Right forelimb (tissue), 1 donor: ENCODE results near the gene ZNF775.

ENCODE experiments used
- DNase-seq: peaks from one replicate; pipeline ENCODE4 v3.0.0-alpha.2; 2018

The ZNF775 gene

GRCh38 chr7:150415161-150416153, 36.3 kb downstream of the ZNF775 start:
- DNase-seq: no peak

GRCh38 chr7:150417239-150417638, 38.1 kb downstream of the ZNF775 start:
- no peak for DNase-seq

- no peak for DNase-seq
These were observed 38.7 kb downstream of the ZNF775 start for GRCh38 chr7:150417863-150418262.

GRCh38 chr7:150420242-150420641, 41.1 kb downstream of the ZNF775 start:
- no peak for DNase-seq

- peak; percentile 85 for DNase-seq
These were observed 42.0 kb downstream of the ZNF775 start for GRCh38 chr7:150420987-150421674.

- DNase-seq: no peak
These were observed 42.7 kb downstream of the ZNF775 start for GRCh38 chr7:150421831-150422230.

- DNase-seq: no peak
These were observed 46.5 kb downstream of the ZNF775 start for GRCh38 chr7:150425670-150426069.

- no peak for DNase-seq
These were observed 49.7 kb downstream of the ZNF775 start for GRCh38 chr7:150428671-150429451.

- DNase-seq: no peak
These were observed 50.6 kb downstream of the ZNF775 start for GRCh38 chr7:150429699-150430098.

- DNase-seq: no peak
These were observed 51.4 kb downstream of the ZNF775 start for GRCh38 chr7:150430465-150431085.

- no peak for DNase-seq
These were observed 52.9 kb downstream of the ZNF775 start for GRCh38 chr7:150431839-150432658.

- DNase-seq: no peak
These were observed 54.1 kb downstream of the ZNF775 start for GRCh38 chr7:150432915-150433892.

- no peak for DNase-seq
These were observed 55.1 kb downstream of the ZNF775 start for GRCh38 chr7:150434240-150434639.

- no peak for DNase-seq
These were observed 55.9 kb downstream of the ZNF775 start for GRCh38 chr7:150435047-150435389.

- DNase-seq: no peak
These were observed 56.4 kb downstream of the ZNF775 start for GRCh38 chr7:150435390-150436073.

- no peak for DNase-seq
These were observed 60.8 kb downstream of the ZNF775 start for GRCh38 chr7:150439967-150440366.

- no peak for DNase-seq
These were observed 62.4 kb downstream of the ZNF775 start for GRCh38 chr7:150441524-150441923.

GRCh38 chr7:150442811-150443210, 63.7 kb downstream of the ZNF775 start:
- no peak for DNase-seq

- no peak for DNase-seq
These were observed 64.8 kb downstream of the ZNF775 start for GRCh38 chr7:150443793-150444540.
